ENCODE measurements around the gene FAM13A.

The FAM13A gene

DNA sequence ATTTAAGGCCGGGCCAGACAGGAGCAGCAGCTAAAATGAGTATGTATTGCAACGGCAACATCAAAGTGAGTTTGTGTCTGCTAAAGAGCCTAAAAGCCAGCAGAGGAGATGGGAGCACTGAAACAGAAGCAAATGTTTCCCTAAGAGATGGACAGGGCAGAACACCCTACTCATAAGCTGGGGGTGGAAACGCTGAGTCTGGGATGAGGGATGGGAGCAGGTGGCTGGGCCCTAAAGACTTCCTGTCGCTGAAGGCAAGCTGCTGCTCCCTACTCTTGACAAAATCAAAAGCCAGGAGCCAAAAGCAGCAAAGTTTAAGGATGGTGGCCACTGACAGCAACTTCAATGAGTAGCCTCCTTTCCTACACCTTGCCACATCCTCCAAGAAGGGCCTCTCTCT is 318.8 kb downstream of the FAM13A start:
- no peak for DNase-seq

DNA sequence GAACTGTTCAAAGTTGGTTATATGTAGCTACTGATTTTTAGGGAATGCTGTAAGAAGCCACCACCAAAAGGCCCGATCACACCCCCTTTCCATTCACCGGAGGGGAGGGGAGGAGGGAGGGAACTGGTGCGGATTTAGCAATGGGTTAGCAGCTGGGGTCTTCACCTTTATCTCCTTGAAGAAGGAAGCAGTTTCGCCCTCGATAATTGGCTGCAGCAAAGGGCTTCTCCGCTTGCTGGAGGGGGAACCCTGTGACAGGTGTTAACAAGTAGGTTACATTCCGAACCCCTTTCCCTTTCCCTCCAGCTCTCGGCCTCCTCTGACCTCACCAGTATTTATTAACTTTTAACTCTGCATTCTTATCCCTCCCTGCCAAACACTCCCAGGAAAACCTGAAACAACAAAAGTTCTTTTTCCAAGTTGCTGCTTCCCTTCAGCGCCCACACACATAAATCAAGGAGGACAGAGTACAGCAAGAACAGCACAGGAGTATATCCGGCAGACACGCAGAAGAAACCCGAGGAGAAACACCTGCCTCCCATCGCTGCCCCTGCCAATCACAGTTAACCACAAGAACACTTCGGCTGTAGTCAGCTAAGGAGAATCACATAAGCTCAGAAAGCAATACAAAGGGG is 319.6 kb downstream of the FAM13A start:
- peak; percentile 8 for DNase-seq

DNA sequence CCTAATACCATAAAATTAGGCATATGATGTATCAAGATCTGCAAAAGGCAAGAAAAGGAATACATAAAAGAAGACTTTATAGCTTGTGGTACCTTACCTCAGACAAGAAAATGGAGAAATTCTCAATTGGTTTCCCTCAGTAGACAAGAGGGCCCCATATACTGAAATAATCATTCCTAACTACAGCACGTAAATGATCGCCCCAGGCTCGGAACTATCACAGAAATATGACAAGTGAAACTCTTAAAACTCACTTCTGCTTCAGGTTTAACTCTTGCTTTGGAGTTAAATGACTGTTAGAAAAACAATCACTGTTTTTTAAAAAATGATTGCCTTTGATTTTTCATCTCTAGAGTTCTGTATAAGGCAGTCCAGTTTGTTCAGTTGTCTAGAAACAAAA is 320.7 kb downstream of the FAM13A start:
- DNase-seq = no peak

DNA sequence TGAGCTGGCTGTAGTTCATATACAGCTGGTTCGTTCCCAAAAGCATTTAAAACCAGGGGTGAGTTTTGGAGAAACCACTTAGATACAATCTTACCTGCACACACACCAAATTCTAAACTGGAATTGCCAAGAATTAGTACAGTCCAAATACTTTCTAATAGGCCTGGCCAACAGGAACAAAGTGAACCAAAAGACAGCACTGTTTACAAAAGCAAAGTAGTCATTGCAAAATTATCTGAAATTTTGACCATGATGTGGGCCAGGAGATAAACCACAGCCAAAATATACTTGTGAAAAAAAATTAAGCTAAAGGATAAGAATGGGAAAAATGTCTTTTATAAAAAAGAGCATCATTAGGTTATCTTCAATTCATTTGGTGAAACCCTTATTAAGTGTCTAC is 321.4 kb downstream of the FAM13A start:
- DNase-seq = no peak

DNA sequence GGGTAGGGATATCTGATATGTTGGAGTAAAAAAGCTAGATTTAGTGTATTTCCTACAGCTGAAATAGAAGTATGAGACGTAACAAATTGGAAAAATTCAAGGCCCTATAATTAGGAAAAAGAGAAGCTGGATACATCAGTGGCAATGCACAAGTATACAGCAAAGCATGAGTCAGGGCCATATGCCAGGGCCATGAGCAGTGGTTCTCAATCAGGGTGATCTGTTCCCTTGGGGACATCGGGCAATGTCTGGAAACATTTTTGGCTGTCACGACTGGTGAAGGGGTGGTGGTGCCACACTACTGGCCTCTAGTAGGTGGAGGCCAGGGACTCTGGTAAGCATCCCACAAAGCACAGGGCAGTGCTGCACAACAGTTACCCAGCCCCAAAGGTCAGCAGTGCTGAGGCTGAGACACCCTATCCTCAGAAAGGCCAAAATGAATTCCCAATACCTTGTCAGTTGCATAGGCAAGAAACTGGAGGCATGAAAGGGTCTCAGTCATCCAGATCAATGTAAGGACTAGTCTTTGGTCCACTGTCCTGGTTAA is 322.5 kb downstream of the FAM13A start:
- DNase-seq = no peak

DNA sequence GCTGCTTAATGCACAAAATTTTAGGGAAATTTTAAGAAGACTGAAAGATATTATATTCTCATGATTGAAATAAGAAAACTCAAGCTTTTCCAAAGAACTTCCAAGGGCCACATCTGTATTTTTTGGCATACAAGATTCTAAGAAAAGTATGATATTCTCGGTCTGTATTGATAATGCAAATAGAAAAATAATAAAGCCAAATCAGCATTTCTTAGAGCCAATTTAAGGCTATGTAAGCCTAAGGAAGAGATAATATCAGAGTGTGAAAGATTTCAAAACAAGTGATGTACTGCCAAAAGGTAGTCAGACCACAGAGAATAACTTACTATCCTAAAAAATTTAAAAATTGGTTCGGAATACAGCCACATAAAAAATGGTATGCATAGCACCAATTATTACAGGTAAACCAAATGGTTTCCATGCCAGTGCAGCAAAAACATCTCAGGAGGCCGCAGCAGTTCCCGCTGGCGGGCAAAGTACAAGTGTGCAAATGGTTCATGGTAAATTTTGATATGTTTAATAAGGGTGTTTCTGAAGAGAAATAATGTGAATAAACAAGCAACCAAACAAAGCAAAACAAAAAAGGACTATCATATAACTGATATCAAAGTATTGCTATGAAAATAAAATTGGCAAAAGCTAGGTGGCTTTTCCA is 324.1 kb downstream of the FAM13A start:
- DNase-seq = no peak

DNA sequence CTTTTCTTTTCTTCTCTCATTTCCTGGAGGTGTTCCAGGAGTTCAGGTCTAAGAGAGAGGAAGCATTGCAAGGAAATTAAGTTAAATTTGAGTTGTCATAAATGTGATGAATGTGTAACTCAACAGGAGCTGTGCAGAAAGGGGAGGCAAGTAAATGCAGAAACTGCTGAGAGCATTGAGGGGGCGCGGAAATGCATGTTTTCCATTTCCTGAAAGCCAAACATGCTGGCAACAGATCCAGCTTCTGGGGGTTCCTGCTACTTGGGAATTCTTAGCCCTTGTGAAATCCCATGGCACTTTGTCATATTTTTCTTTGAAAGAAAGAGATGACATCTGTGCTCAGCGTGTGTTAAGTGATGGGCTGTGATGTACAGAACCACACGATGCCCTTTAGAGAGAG is 325.6 kb downstream of the FAM13A start:
- no peak for DNase-seq

DNA sequence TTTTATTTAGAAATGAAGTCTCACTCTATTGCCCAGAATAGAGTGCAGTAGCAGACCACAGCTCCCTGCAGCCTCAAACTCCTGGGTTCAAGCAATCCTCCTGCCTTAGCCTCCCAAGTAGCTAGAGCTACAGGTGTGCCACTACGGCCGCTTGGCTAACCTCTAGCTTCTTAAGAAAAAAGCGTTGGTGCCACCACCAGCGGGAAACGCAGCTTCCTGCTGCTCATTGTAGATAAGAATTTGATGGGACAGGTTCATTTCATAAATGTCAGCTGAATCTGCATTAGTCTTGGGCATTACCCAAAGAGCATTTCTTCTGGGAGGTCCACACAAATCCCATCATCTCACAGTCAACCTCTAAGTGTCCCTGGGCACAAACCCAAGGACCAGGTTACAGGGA is 326.2 kb downstream of the FAM13A start:
- no peak for DNase-seq

DNA sequence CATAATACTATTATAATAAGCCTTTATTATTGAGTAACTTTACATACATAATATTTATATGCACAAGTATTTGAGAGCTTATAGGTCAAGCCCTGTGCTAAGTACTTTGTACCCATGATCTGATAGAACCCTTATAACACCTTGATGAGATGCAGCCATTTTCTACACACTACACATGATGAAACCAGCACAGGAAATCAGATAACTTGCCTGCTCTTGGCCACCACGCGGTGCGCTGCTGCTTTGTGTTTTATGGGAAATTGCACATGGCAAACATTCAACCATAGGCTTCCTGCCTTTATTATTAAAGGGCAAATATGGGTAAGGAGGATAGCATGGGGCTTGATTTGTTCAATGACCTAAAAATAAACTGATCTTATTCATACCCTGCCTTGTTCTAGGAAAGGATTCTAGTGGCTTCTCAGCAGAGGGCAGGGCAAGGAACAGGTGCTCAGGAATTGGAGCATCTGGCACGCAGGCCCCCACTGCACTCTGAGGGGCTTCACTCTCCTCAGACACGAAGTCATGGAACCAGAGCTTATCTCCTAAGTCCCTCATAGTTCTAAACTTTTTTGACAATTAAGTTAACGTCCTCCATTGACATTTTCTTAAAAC is 327.7 kb downstream of the FAM13A start:
- DNase-seq = no peak

DNA sequence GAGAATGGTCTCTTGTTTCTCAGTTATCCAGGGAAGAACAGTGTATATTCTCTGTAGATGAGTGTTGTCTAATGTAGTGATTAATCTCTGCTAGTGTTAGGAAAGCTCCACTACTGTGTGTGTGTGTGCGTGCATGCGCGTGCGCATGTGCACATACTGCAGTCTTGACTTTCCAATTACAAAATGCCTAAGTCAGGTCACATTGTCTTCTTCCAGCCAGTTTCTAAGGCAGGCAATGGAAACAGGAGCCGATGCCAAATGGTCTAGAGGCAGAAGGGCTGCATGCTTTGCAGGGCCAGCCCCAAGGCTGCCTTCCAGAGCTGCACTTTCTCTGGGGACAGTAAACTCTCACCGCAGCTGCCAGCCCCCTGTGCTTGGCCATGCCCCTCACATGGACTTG is 328.8 kb downstream of the FAM13A start:
- no peak for DNase-seq

DNA sequence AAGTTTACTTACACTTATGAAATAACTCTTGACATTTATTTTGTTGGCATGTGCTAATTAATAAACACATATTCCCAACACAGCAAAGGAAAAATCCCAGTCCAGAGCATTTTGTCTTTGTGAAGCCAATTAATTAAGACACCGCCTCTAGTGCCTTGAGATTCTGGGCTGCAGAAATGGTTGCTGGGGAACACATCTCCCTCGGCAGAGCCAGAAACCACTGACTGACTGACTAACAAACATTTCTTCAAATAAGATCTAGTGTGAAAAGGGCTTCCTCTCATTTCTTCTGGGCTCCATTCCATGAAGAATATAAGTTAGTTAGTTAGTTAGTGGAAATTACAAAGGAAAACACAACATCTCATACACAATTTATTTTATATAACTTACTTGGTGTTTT is 331.0 kb downstream of the FAM13A start:
- DNase-seq = no peak

DNA sequence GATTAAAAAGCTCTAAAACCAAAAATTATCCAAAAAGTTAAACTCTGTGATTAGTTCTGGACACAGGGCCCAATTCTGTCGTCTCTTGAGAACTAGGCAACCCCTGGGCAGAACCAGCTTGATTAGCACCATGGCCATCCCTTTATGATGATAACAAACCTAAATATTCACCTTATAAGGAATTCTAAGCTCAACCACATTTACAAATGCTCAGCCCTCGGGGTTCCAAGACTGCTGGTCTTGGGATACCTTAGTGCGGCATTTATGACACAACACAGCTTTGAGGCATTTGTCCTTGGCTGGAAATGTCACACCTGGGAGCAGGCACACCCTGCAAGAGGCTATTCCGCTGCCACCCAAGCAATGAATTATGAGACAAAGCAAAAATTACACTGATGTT is 331.8 kb downstream of the FAM13A start:
- no peak for DNase-seq

DNA sequence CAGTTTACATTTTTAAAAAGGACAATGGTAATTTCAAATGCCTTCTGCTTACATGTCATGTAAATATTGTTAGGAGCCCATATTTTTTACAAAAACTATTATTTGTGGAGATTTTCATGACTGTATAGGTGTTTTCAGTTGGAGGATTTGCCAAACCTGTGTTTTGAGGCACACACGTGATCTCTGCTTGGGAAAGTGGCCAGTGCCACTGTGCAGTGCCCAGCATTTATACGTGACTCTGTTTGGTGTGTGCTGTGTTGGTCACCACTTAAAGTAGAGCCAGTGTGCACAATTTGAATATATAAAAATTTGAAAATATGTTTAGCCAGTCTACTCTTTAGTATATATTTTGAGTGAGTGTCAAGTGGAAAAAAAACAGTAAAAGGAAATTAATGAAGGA is 332.6 kb downstream of the FAM13A start:
- no peak for DNase-seq

DNA sequence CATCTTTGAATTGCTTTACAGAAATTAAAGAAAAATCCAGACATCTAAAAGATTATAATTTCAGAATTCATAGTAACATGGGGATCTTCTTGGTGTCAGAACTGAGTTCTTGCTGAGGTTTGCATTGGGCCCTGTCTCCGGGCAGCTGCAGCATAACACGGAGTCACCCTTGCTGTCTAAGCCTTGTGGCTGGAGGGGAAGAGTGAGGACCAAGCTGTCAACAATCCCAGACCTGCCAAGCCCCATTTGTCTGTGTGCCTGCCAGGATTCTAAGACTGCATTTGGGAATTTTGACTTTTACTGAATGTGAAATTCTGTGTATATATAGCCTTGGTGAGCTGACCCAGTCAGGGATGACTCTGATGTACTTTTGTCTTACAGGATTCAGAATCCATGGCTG is 334.2 kb downstream of the FAM13A start:
- no peak for DNase-seq

DNA sequence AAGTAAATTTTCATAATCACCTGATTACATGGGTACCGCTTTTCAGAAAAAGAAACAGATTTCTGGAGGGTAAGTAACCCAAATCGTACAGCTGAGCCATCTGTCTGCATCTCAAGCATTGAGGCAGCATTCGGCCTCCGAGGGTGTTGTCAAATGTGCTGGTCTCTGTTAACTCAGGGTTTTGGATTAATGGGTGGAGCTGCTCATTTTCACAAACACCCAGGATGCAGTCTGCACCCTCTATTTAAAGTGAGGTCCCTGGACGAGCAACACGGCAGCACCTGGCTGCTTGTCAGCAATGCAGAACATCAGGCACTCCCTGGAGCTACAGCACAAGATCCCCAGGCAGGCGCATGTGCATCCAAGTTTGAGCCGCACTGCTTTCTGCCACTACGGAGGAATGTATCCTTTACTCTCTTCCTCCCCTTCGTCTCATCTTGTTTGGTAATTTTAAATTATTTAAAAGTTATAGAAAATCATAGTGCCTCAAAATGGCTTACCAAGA is 334.7 kb downstream of the FAM13A start:
- no peak for DNase-seq

DNA sequence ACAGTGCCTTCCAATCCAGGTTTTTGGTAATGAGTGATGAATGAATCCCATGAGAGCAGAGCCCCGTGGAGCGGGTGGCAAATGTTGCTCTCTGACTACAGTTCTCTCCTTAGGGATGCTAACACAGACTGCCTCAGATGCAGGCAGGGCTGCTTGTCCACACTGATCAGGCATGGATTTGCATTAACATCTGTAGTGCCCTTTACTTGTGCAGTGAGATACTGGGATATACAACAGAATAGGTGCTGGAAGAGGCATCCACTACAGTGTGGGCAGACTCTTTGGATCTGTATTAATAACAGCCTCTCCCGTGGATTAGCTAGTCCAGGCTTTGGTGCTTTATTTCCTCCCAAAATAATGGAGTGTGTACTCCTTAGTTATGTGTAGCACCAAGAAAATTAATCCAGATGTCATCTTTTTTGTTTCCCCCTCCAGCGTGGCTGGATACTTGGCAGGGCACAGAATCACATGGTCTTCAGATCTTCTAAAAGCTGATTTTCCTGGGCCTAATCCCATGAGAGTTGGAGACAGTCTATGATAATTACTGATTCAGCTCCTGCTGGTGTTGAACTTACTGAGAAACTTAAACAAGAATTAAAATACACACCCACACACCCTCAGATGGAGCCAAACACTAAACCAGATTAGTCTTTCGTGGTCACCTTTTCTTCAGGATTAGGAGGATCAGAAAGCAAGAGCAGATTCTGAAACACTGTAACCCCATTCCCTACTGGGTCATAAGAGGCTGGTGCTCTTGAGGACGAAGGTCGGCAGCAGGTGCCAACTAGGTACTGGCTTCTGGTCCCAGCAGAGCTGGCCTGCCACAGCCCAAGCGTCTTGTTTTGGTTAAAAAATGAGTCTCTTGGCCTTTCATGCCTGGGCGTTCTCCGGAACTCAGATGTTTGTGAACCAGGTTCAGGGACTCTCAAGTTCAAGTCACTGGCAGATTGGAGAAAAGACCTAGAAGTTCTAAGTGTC is 336.2 kb downstream of the FAM13A start:
- DNase-seq = no peak

DNA sequence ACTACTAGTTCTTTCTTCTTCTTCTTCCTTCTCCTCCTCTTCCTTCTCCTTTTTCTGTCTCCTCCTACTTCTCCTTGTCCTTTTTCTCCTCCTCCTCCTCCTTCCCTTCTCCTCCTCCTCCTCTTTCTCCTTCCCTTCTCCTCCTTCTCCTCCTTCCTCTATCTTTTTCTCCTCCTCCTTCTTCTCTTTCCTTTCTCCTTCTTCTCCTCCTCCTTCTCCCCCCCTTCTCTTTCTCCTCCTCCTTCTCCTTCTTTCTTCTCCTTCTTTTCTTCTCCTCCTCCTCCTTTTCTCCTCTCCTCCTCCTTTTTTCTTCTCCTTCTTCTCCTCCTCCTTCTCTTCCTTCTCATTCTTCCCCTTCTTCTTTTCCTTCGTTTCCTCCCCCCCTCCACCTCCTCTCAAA is 337.6 kb downstream of the FAM13A start:
- DNase-seq = no peak

DNA sequence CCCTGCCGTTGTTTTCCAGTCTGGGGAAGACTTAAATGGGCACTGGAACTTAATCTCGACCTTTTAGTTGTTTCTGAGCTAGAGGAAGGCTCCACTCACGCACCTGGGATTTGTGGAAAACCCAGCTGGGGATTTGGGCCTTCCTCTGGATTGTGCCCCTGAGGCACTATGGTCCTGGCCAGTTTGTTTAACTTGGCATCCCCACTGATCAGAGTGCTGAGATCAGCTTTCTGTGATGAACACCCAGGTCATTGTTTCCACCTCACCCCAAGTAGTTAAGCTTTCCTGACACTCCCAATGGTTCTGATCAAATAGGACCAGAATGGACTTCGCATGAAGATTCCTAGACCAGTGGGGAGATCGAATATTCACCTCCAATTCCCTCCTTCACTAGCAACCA is 338.9 kb downstream of the FAM13A start:
- DNase-seq = no peak

DNA sequence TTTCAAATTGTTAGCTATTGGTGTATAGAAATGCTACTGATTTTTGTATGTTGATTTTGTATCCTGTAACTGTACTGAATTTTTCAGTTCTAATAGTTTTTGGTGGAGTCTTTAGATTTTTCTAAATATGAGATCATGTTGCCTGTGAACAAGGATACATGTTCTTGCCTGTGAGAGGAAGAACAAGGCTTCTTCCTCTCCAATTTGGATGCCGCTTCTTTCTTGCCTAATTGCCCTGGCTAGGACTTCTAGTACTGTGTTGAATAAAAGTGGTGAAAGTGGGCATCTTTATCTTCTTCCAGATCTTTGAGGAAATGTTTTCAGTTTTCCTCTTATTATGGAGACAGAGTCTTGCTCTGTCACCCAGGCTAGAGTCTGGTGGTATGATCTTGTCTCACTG is 343.2 kb downstream of the FAM13A start:
- no peak for DNase-seq

DNA sequence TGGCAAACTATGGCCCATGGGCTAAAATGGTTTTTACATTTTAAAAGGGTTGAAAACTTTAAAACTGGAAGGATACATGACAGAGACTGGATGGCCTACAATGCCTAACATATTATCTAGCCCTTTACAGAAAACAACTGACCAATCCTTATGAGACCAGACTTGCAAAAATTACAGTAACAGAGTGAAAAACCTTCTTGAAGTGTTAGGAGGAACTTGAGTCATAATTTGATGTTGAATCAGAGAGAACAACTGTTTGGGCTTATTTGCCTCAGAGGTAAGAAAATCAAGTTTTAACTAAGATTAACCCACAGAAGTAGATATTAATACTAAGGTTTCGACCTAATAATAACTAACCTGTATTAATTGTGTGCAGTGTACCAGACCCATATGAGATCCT is 347.0 kb downstream of the FAM13A start:
- no peak for DNase-seq

DNA sequence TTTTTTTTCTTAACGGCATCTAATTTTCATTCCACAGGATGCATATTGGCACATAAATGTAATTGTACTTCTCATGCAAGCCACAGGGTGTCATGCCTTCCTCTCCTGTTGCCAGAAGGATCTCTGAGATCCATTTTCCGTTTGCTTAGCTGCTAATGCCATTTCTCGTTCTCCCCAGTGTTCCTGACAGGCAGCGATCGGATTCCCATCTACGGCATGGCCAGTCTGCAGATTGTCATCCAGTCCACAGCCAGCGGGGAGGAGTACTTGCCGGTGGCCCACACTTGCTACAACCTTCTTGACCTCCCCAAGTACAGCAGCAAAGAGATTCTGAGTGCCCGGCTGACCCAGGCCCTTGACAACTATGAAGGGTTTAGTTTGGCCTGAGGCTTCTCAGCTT is 350.4 kb downstream of the FAM13A start:
- no peak for DNase-seq

DNA sequence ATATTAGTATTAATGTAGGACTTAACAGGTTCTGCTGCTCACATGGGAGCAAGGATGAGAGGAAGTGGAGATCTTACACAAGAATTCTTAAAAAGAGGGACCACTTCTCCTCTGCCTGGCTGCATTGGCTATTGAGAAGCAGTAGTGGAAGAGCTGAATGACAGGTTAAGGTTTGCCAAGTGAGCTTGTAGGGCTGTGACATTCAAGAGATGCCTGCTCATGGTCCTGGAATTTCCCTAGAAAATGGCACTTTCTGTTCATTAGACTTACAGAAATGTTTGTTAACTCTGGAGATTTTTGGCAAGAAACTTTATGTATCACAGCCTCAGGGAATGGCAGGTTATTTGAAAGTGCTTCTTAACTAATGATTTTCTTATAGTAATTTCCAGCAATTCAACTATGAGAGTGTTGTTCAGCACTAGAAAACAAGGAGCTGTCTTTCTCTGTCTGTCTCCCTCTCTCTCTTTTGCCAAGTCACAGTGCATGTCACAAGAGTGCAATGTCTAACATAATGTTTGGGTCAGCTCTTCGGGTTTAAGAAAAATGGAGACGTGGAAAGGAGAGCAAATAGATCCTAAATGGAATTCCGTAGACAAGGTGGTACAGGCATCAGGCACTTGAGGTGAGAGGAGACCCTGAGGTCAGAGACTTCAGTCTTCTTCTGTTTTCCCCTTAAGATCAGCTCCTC is 351.0 kb downstream of the FAM13A start:
- no peak for DNase-seq

Measured in CD4-positive, alpha-beta T cell treated with Interleukin-17A for 1 hour (primary cell).